H1 (cell line): ENCODE measurements around the gene CCDC78. TPM values are rescaled to one million over a fixed set of nuclear protein-coding genes. Genes with fewer than 3 reads are reported as not detected.

Source experiments
- BACH1 ChIP-seq: IDR thresholded peaks from 2 replicates; pipeline ENCODE4 v1.6.1; 2012; ENCODE audit warnings: low read length, improper control_type of control experiment
- CBX8 ChIP-seq: fragments of 300-800, 300-1000 bp; sonication (generic); IDR thresholded peaks from 2 replicates; pipeline ENCODE4 v1.7.1; 2016; ENCODE audit warnings: low read depth, low read length, borderline replicate concordance
- CREB1 ChIP-seq: IDR thresholded peaks from 2 replicates; pipeline ENCODE4 v1.6.1; 2012; ENCODE audit warnings: inconsistent platforms
- EGR1 ChIP-seq: IDR thresholded peaks from 2 replicates; pipeline ENCODE4 v1.6.1; 2011; ENCODE audit warnings: low read depth, low read length, borderline replicate concordance
- EP300 ChIP-seq, 2 experiments: IDR thresholded peaks; 1 replicate in 1 of 2; 2 replicates in 1 of 2; pipeline ENCODE4 v1.6.1; 2011 to 2012; ENCODE audit warnings: low read depth in 2 of 2, low read length in 2 of 2, mild to moderate bottlenecking in 2 of 2, borderline replicate concordance in 1 of 2, inconsistent platforms in 1 of 2, moderate library complexity in 1 of 2
- HDAC6 ChIP-seq: IDR thresholded peaks from one replicate; pipeline ENCODE4 v1.7.1; 2012; ENCODE audit warnings: low read depth, mild to moderate bottlenecking, inconsistent platforms, low read length, moderate library complexity
- KDM4A ChIP-seq: IDR thresholded peaks from one replicate; pipeline ENCODE4 v1.7.1; 2012; ENCODE audit warnings: low read depth, mild to moderate bottlenecking, moderate library complexity, low read length, inconsistent platforms; ENCODE audit not compliant: severe bottlenecking
- POLR2A ChIP-seq, 2 experiments: IDR thresholded peaks; 1 replicate in 1 of 2; 2 replicates in 1 of 2; pipeline ENCODE4 v1.6.1; 2011; ENCODE audit warnings: low read depth in 2 of 2, low read length in 2 of 2, mild to moderate bottlenecking in 2 of 2; ENCODE audit errors: control extremely low read depth in 1 of 2
- POLR2AphosphoS5 ChIP-seq: IDR thresholded peaks from 2 replicates; pipeline ENCODE4 v1.6.1; 2011; ENCODE audit warnings: low read depth, low read length
- RXRA ChIP-seq: IDR thresholded peaks from 2 replicates; pipeline ENCODE4 v1.6.1; 2011; ENCODE audit warnings: low read depth, mild to moderate bottlenecking, low read length, moderate library complexity; ENCODE audit not compliant: insufficient read depth
- SAP30 ChIP-seq: fragments of 300-600 bp; sonication (generic); IDR thresholded peaks from 2 replicates; pipeline ENCODE4 v1.7.1; 2012; ENCODE audit warnings: low read length, moderate library complexity, mild to moderate bottlenecking, inconsistent platforms; ENCODE audit not compliant: insufficient read depth, insufficient replicate concordance
- SP1 ChIP-seq: IDR thresholded peaks from 2 replicates; pipeline ENCODE4 v1.6.1; 2011; ENCODE audit warnings: low read depth, low read length
- SRF ChIP-seq: IDR thresholded peaks from 2 replicates; pipeline ENCODE4 v1.6.1; 2011; ENCODE audit warnings: mild to moderate bottlenecking, low read depth, low read length, moderate library complexity
- TAF7 ChIP-seq: optimal IDR thresholded peaks from 2 replicates; pipeline ENCODE3; 2011; ENCODE audit warnings: low read depth, mild to moderate bottlenecking, inconsistent platforms, low read length, moderate library complexity, borderline replicate concordance
- ZNF274 ChIP-seq: IDR thresholded peaks from 2 replicates; pipeline ENCODE4 v1.7.0; 2012; ENCODE audit warnings: low read length, borderline replicate concordance; ENCODE audit errors: extremely low read depth
- polyA plus RNA-seq, 7 experiments: library from polyadenylated mRNA; depleted of rRNA in 3 of 7; stranded (reverse) in 5 of 7; unstranded in 2 of 7; fragments of >200 nt in 5 of 7; fragments of 200-250 nt in 2 of 7; gene quantifications; 1 replicate in 5 of 7; 2 replicates in 1 of 7; 4 replicates in 1 of 7; pipeline versions ENCODE4 v1.2.1 to v1.2.3, GENCODE V29; 2011 to 2013; ENCODE audit warnings: missing spikeins in 2 of 7, mixed read lengths in 2 of 7
- total RNA-seq: library from RNA; stranded (reverse); fragmentation: NEBNext Ultra II Directional; extraction: Animal tissue kit (Norgen Biotek cat#: 25700); gene quantifications from 2 replicates; pipeline ENCODE4 v1.2.1, GENCODE V29; 2021
- TF ChIP-seq, protein P1 (sequence below): IDR thresholded peaks from 2 replicates; pipeline ENCODE4 v1.6.1; 2011; ENCODE audit warnings: low read length, improper control_type of control experiment
- TF ChIP-seq, protein P2 (sequence below), 3 experiments: IDR thresholded peaks; 1 replicate in 2 of 3; 2 replicates in 1 of 3; pipeline versions ENCODE4 v1.5.1 to v1.6.1; 2011; ENCODE audit warnings: low read length in 3 of 3, mild to moderate bottlenecking in 3 of 3, inconsistent platforms in 2 of 3, low read depth in 1 of 3, moderate library complexity in 1 of 3; ENCODE audit not compliant: insufficient read depth in 1 of 3; ENCODE audit errors: control extremely low read depth in 1 of 3

The CCDC78 gene
- total and polyA plus RNA-seq, 2 of the 8 experiments (the other 6 are each of a cell fraction or from before 2014, with no cell fraction given): 7.1 to 8.5 TPM

- TF ChIP-seq ZNF274: no peak
- no peak for TF ChIP-seq SP1
- TF ChIP-seq CREB1: no peak
- no peak for TF ChIP-seq KDM4A
- no peak for TF ChIP-seq TAF7
- no peak for TF ChIP-seq EP300 (IDR thresholded peaks at IDR 0.05; ENCODE audit: borderline replicate concordance in 1 of 2, low read depth in 2 of 2, low read length in 2 of 2)
- peak; percentile 79 for TF ChIP-seq BACH1
- TF ChIP-seq SRF: no peak
- no peak for TF ChIP-seq CBX8
- no peak for TF ChIP-seq POLR2A (IDR thresholded peaks at IDR 0.05; ENCODE audit: control extremely low read depth in 1 of 2, low read depth in 2 of 2, low read length in 2 of 2)
- TF ChIP-seq, protein P1, sequence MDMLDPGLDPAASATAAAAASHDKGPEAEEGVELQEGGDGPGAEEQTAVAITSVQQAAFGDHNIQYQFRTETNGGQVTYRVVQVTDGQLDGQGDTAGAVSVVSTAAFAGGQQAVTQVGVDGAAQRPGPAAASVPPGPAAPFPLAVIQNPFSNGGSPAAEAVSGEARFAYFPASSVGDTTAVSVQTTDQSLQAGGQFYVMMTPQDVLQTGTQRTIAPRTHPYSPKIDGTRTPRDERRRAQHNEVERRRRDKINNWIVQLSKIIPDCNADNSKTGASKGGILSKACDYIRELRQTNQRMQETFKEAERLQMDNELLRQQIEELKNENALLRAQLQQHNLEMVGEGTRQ: no peak
- TF ChIP-seq RXRA: no peak
- no peak for TF ChIP-seq SAP30
- no peak for TF ChIP-seq POLR2AphosphoS5
- no peak for TF ChIP-seq EGR1
- TF ChIP-seq, protein P2, sequence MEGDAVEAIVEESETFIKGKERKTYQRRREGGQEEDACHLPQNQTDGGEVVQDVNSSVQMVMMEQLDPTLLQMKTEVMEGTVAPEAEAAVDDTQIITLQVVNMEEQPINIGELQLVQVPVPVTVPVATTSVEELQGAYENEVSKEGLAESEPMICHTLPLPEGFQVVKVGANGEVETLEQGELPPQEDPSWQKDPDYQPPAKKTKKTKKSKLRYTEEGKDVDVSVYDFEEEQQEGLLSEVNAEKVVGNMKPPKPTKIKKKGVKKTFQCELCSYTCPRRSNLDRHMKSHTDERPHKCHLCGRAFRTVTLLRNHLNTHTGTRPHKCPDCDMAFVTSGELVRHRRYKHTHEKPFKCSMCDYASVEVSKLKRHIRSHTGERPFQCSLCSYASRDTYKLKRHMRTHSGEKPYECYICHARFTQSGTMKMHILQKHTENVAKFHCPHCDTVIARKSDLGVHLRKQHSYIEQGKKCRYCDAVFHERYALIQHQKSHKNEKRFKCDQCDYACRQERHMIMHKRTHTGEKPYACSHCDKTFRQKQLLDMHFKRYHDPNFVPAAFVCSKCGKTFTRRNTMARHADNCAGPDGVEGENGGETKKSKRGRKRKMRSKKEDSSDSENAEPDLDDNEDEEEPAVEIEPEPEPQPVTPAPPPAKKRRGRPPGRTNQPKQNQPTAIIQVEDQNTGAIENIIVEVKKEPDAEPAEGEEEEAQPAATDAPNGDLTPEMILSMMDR (IDR thresholded peaks at IDR 0.05; ENCODE audit: control extremely low read depth in 1 of 3, insufficient read depth in 1 of 3, low read depth in 1 of 3, low read length in 3 of 3): no peak
- TF ChIP-seq HDAC6: no peak
These were observed 47.1 kb downstream of the CCDC78 start (continued) for GRCh38 chr16:678858-679813.
